Endothelial cell of umbilical vein (primary cell): Measurements from ENCODE around the gene TMEM161A. TPM values are rescaled to one million over a fixed set of nuclear protein-coding genes. Genes with fewer than 3 reads are reported as not detected.

Experiments used
- BruUV-seq: library from RNA; stranded (reverse); fragments of 400-500 nt; replicated peaks from 2 replicates; lab custom pipeline; 2021; lab: Mats Ljungman, UMichigan
- CTCF ChIA-PET: fragments of 300-600, 350-600 bp; sonication (Branson Sonifier 250); formaldehyde crosslinking; loops from one replicate; lab custom pipeline; 2021; ENCODE audit warnings: antibody characterized with exemption, inconsistent platforms; lab: Charles Lee
- POLR2A ChIA-PET: fragments of 300-600, 350-600 bp; sonication (Branson Sonifier 250); formaldehyde crosslinking; loops from one replicate; lab custom pipeline; 2021; ENCODE audit warnings: antibody characterized with exemption, inconsistent platforms; lab: Charles Lee
- DNase-seq: peaks from one replicate; pipeline ENCODE4 v3.0.0-alpha.2; 2011; ENCODE audit warnings: low read depth, low spot score
- FAIRE-seq: peaks from 2 replicates; lab custom pipeline; 2011; peaks lifted over from hg19 to GRCh38; lab: Jason Lieb, UNC
- H2AFZ ChIP-seq: 2 replicates; pipeline ENCODE4 v1.6.0; 2012; ENCODE audit warnings: low read depth, low read length, control low read depth, inconsistent platforms
- H3K27ac ChIP-seq: 2 replicates; pipeline ENCODE4 v1.5.1; 2011; ENCODE audit warnings: low read depth, mild to moderate bottlenecking, control low read depth, low read length, moderate library complexity; ENCODE audit not compliant: insufficient read depth
- H3K27me3 ChIP-seq, 2 experiments: 2 replicates each; pipeline versions ENCODE4 v1.6.0 to v1.6.1; 2011; ENCODE audit warnings: low read length in 2 of 2, mixed read lengths in 1 of 2; ENCODE audit not compliant: control insufficient read depth in 2 of 2, insufficient read depth in 2 of 2
- H3K36me3 ChIP-seq, 2 experiments: 2 replicates in 1 of 2; 3 replicates in 1 of 2; pipeline ENCODE4 v1.5.1; 2011; ENCODE audit warnings: low read length in 2 of 2, mild to moderate bottlenecking in 1 of 2, moderate library complexity in 1 of 2; ENCODE audit not compliant: control insufficient read depth in 2 of 2, insufficient read depth in 2 of 2; ENCODE audit errors: extremely low read depth in 1 of 2
- H3K4me1 ChIP-seq: 3 replicates; pipeline ENCODE4 v1.5.1; 2011; ENCODE audit warnings: mild to moderate bottlenecking, low read length; ENCODE audit not compliant: control insufficient read depth, insufficient read depth; ENCODE audit errors: extremely low read depth
- H3K4me2 ChIP-seq: 2 replicates; pipeline ENCODE4 v1.6.1; 2011; ENCODE audit warnings: low read length, control low read depth, mixed read lengths; ENCODE audit not compliant: insufficient read depth
- H3K4me3 ChIP-seq, 3 experiments: fragments of 200-600 bp in 1 of 3; sonication (generic), shearing (Covaris generic) in 1 of 3; replicated peaks in 1 of 3; 2 replicates each; pipeline ENCODE4 v1.5.1; 2011 to 2016; ENCODE audit warnings: control low read depth in 3 of 3, low read length in 3 of 3, mild to moderate bottlenecking in 2 of 3, inconsistent platforms in 1 of 3, low read depth in 1 of 3, moderate library complexity in 1 of 3; ENCODE audit not compliant: insufficient read depth in 1 of 3
- H3K79me2 ChIP-seq: 2 replicates; pipeline ENCODE4 v1.6.0; 2012; ENCODE audit warnings: low read length, inconsistent platforms; ENCODE audit not compliant: control insufficient read depth, insufficient read depth
- H3K9ac ChIP-seq: replicated peaks from 2 replicates; pipeline ENCODE3; 2011; ENCODE audit warnings: low read length, control low read depth; ENCODE audit not compliant: insufficient read depth; ENCODE audit errors: extremely low read depth
- H3K9me1 ChIP-seq: replicated peaks from 3 replicates; pipeline ENCODE4 v1.6.0; 2011; ENCODE audit warnings: mild to moderate bottlenecking, low read length; ENCODE audit not compliant: control insufficient read depth, insufficient read depth; ENCODE audit errors: extremely low read depth
- H3K9me3 ChIP-seq: replicated peaks from 2 replicates; pipeline ENCODE4 v1.5.1; 2012; ENCODE audit warnings: low read length, inconsistent platforms; ENCODE audit not compliant: control insufficient read depth, insufficient read depth
- H4K20me1 ChIP-seq: replicated peaks from 2 replicates; pipeline ENCODE3; 2011; ENCODE audit warnings: mild to moderate bottlenecking, low read length; ENCODE audit not compliant: control insufficient read depth, insufficient read depth; ENCODE audit errors: extremely low read depth
- CTCF ChIP-seq, 2 donors: IDR thresholded peaks; 1 replicate in 1 of 2; 2 replicates in 1 of 2; pipeline ENCODE4 v1.5.1; 2011; ENCODE audit warnings: low read length in 2 of 2, mild to moderate bottlenecking in 2 of 2, moderate library complexity in 2 of 2, control low read depth in 1 of 2, inconsistent platforms in 1 of 2, low read depth in 1 of 2; ENCODE audit not compliant: insufficient read depth in 1 of 2; ENCODE audit errors: extremely low read depth in 1 of 2
- EZH2 ChIP-seq: IDR thresholded peaks from 2 replicates; pipeline ENCODE4 v1.6.1; 2012; ENCODE audit warnings: borderline replicate concordance, low read depth, mild to moderate bottlenecking, moderate library complexity, low read length, inconsistent platforms; ENCODE audit not compliant: severe bottlenecking
- FOS ChIP-seq: IDR thresholded peaks from 2 replicates; pipeline ENCODE4 v1.6.1; 2011; ENCODE audit warnings: mild to moderate bottlenecking, low read length, moderate library complexity, borderline replicate concordance; ENCODE audit not compliant: insufficient read depth
- GATA2 ChIP-seq: IDR thresholded peaks from 2 replicates; pipeline ENCODE4 v1.7.0; 2011; ENCODE audit warnings: low read depth, mild to moderate bottlenecking, moderate library complexity, mixed read lengths, low read length; ENCODE audit not compliant: insufficient read length, insufficient read depth
- JUN ChIP-seq: IDR thresholded peaks from 2 replicates; pipeline ENCODE4 v1.6.1; 2011; ENCODE audit warnings: borderline replicate concordance, low read depth; ENCODE audit not compliant: insufficient read length, insufficient read depth
- MYC ChIP-seq: IDR thresholded peaks from one replicate; pipeline ENCODE4 v1.6.1; 2011; ENCODE audit warnings: mild to moderate bottlenecking, low read depth, low read length
- POLR2A ChIP-seq: IDR thresholded peaks from 2 replicates; pipeline ENCODE4 v1.6.1; 2012; ENCODE audit warnings: low read depth, mild to moderate bottlenecking, control low read depth, low read length
- POLR2AphosphoS5 ChIP-seq: IDR thresholded peaks from 2 replicates; pipeline ENCODE4 v1.6.1; 2012; ENCODE audit warnings: low read depth, mild to moderate bottlenecking, control low read depth, low read length, moderate library complexity; ENCODE audit not compliant: insufficient read depth
- dilution Hi-C: fragments of 300-500 bp; cut with MboI; formaldehyde crosslinking; loops from one replicate; pipeline ENCODE4 v1.15.0; 2019; ENCODE audit warnings: low sequenced_read_pairs; ENCODE audit not compliant: extremely low pct_ligation_motif_present
- intact Hi-C: fragments of 100-400 bp; cut with micrococcal nuclease; formaldehyde crosslinking; loops from one replicate; pipeline ENCODE4 v1.10.0; 2022
- polyA plus RNA-seq, 4 experiments: library from polyadenylated mRNA; depleted of rRNA in 3 of 4; stranded (reverse) in 3 of 4; unstranded in 1 of 4; fragments of >200 nt; gene quantifications; 2 replicates each; pipeline versions ENCODE4 v1.2.1 to v1.2.3, GENCODE V29; 2011 to 2012; ENCODE audit warnings: missing spikeins in 1 of 4
- total RNA-seq: library from RNA; stranded (reverse); gene quantifications from 2 replicates; pipeline ENCODE4 v1.2.3, GENCODE V29; 2021
- TF ChIP-seq, protein P1 (sequence below): IDR thresholded peaks from 2 replicates; pipeline ENCODE4 v1.6.1; 2011; ENCODE audit not compliant: insufficient read depth, insufficient read length

The TMEM161A gene
- total and polyA plus RNA-seq, 2 donors (not counting 3 experiments of a cell fraction or from before 2014, with no cell fraction given) = 24.1 to 54.9 TPM

GRCh38 chr19:19152668-19153384, 14.5 kb upstream of the TMEM161A start:
- TF ChIP-seq CTCF (IDR thresholded peaks at IDR 0.05; ENCODE audit: extremely low read depth in 1 of 2, insufficient read depth in 1 of 2, low read depth in 1 of 2, low read length in 2 of 2) = no peak
- no peak for TF ChIP-seq FOS
- no peak for TF ChIP-seq GATA2
- TF ChIP-seq POLR2AphosphoS5 = no peak
- TF ChIP-seq, protein P1, sequence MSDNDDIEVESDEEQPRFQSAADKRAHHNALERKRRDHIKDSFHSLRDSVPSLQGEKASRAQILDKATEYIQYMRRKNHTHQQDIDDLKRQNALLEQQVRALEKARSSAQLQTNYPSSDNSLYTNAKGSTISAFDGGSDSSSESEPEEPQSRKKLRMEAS = no peak
- TF ChIP-seq JUN = no peak
- no peak for TF ChIP-seq POLR2A
- no peak for TF ChIP-seq MYC
- no peak for TF ChIP-seq EZH2
- Histone ChIP-seq H3K79me2 (no peaks in the 10 kb centered on the region), H2AFZ (no peak overlapping the region), H3K27ac (no peak overlapping the region), H3K9ac (no peak overlapping the region), H3K4me3 (no peak overlapping the region), H3K27me3 (no peaks in the 10 kb centered on the region), H3K9me3 (no peaks in the 10 kb centered on the region), H4K20me1 (no peaks in the 10 kb centered on the region), H3K4me1 (no peaks in the 10 kb centered on the region), H3K9me1 (no peaks in the 10 kb centered on the region), H3K36me3 (no peaks in the 10 kb centered on the region), H3K4me2 (no peak overlapping the region)
- ChIA-PET POLR2A (no interaction called here), CTCF (interaction anchor here (3.0 kb wide), 1 partner anchor 22 kb away, joined by 9 read pairs; no protein-coding TSS in a partner anchor)
- intact Hi-C loops (no loop called here), dilution Hi-C loops (no loop called here)
- DNase-seq (no peak), FAIRE-seq (no peak)
- BruUV-seq = no TSS peak
